HG03342 (cell line): Measurements from ENCODE around the gene HIP1R.
A peak's percentile ranks its signal among the peaks of the same experiment; 100 is the strongest.
"Not testable (repeated sequence)": the region's sequence is repeated elsewhere in the genome, so short reads cannot be mapped to it uniquely, and the experiment has no call there.

Experiments used
- ATAC-seq: cut with Tn5 transposase; IDR thresholded peaks from one replicate; pipeline ENCODE4 v1.9.1; 2021; ENCODE audit warnings: mild to moderate bottlenecking, moderate library complexity; ENCODE audit not compliant: unreplicated experiment

Gene HIP1R

DNA sequence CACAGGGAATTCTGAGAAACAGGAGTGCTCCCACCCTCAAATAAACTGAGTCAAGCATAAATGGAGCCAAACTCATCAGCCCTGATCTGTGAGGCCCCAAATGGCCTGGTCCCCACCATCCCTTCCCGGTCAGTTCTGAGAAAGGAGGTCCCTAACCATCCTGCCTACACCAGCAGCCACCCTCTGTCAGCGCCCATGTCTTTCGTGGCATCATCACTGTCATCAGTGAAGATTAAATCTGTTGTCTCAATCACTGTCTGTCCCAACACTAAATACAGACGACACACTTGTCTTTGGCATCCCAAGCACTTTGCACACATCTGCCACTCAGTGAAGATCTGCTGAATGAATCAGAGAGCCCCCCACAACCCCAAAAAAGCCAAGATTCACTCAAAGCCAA is 38.3 kb downstream of the HIP1R start:
- ATAC-seq, result no peak

- ATAC-seq, result no peak
Measured at GRCh38 chr12:122874081-122874480, 38.8 kb downstream of the HIP1R start.

DNA sequence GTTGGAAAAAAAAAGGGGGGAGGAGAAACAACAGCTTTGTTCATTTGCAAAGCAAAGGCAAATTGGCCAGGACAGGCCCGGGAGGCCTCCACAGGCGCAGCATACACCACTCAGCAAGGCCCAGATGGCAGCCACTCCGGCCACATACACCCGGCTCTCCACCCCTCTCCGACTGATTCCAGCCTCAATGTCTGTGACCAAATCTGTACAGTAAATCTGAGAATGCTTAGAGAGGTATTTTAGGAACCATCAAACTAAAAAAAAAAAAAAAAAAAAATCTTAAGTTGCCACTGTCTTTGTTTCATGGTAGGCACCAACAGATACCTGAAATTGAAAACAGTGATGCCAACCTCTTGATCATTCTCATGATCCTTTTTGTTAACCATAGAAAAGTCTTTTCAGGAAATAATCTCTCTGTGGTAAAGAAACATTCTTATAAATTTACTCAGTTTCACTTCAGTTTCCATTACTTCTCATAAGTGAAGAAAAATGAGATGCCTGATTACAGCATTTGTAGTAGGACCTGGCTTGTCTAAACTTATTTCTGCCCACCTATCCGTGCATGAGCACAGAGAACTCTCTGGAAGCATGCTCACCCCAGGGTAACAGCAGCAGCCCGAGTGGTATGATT is 40.4 kb downstream of the HIP1R start:
- ATAC-seq, result peak; percentile 61

GRCh38 chr12:122876281-122876680 is 41.0 kb downstream of the HIP1R start:
- ATAC-seq, result not testable (repeated sequence)

DNA sequence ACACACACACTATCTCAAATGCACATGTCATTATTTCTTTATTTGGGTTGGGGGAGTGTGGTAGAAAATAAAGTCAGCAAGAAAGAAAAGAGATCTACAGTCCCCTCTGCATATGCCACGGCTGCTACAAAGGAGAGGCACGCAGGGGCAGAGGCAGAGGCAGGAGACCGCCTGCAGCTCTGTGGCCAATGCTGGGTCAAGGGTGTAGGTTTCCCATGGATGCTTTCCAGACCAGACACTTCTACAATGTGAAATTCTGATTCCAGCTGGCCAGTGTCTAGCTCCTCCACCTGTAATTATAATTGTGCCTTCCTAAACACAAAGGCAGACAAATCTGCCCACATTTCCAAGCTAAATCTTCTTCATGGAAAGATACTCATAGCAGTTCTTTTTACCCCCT is 41.5 kb downstream of the HIP1R start:
- no peak for ATAC-seq

DNA sequence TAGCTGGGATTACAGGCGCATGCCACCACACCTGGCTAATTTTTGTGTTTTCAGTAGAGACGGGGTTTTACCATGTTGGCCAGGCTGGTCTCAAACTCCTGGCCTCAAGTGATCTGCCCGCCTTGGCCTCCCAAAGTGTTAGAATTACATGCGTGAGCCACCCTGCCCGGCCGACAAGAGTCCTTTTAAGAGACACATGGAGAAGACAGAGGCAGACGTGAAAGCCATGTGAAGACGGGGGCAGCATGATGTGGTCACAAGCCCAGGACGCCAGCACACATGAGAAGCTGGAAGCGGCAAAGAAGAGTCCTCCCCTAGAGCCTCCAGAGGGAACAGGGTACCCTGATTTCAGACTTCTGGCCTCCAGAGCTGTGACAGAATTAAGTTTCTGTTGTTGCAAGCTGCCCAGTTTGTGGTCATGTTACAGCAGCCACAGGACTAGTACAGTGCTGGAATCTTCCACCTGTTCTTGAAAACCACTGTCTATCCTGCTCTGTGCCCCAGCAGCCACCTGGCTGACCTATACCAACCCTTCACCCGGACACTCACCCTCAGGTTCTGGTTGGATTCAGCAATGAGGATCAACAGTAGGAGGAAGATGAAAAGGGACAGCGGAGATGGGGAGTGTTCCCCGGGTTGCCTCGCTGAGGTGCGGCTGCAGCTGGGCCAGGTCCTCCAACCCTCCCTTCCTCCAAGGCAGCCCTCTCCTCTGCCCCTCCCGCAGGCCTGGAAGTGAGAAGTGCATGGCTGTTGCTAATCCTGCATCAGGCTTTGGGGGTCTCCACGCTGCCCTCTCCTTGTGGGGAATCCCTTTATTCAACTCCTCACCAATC is 43.7 kb downstream of the HIP1R start:
- ATAC-seq, result no peak

- no peak for ATAC-seq
Measured at GRCh38 chr12:122880155-122880667, 45.0 kb downstream of the HIP1R start.

- ATAC-seq, result no peak
Measured at GRCh38 chr12:122880668-122881067, 45.4 kb downstream of the HIP1R start.

DNA sequence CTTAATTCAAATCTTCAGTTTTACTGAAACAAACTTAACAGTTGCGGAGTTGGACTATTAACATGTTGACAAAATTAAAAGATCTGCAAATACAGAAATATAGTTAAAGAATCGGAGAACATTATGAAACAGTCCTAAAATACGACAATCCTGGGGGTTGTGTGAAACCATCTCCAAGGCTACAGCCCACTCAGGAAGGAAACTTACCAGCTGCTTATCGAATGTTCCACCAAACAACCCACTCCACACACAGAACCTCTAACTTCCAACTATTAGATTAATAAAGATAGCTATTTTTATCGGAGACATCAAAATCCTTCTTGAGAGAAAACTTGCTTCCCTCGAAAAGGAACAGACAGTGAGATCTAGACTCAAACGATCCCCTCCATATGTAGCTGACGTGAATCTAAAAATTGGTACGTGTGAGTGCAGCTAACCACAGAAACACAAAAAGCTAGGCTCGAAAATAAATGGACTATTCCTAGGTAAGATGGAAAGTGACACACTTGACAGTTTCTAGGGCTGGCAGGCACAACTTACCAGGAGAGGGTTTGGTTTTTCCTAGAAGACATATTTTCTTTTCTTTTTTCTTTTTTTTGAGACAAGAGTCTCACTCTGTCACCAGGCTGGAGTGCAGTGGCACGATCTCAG is 47.8 kb downstream of the HIP1R start:
- no peak for ATAC-seq

DNA sequence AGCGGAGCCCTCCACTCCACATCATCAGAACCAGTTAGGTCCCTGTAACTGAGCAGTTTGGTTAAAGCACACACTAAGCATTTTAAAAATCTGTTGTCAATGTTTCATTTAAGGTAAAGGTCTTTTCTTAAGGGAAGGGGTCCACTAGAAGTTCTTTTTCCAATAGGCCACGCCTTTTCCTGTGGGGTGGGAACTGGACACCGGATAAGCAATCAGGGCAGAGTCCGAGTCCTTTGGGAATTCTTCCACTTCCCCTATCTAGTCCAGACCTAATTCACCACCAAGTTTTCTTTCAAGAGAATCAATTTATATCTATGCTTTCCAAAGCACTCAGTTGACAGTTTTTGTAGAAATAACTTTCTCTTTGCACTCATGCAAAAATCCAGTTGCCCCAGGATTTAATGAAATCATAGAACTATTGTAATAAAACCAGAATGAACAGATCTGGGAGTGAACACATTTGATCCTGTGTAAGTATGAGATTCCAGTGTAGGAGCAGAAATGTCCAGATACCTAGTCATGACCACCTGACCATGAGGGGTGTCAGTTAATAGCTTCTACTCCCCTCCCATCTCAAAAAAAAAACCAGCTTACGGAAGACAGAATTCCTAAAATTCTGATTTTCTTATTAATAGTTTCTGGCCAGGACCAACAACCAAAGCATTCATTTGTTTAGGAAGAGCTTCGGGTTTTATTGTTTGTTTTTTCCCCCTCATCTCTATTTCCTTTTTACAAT is 49.0 kb downstream of the HIP1R start:
- ATAC-seq, result no peak

- ATAC-seq, result no peak
Measured at GRCh38 chr12:122884860-122885259, 49.6 kb downstream of the HIP1R start.

- no peak for ATAC-seq
Measured at GRCh38 chr12:122886161-122886560, 50.9 kb downstream of the HIP1R start.

DNA sequence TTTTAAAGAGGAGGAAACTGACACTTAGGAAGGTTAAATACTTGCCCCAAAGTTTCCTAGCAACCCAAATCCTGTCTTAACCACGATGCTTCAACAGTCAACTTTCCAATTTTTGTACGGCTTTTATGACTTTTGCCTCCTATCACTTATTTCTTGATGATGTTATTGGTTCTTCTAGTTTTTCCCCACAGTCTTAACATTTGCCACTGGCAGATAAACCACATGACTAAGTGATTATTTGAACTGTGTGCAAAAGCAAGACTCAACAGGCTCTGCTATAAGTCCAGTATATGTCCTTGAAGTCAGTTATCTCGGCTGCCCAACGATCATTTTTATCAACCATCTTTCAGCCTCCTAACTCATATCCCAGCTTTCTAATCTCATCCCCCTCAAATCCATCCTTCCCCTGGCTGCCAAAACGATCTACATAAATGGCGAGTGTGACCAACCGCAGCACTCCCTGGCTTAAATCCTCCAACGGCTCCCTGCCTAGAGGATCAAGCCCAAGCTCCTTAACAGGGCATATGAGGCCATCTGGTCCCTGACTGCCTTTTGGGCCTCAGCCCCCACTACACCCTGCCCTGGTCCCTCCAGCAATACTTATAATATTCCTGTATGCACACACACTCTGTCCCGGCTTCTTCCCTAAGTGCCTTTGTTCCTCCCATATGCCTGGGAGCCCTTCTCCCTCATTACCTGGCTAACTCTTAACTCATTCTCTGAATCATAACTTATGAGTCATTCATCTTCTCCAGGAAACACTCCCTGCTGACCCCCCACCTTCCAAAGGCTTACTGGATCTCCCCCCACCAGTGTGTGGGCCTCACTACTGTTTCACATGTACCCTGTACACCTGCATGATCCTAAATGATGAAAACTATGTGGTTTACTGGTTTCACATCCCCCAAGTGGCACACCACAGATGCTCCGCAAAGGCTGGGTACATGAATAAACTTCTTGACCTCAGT is 51.9 kb downstream of the HIP1R start:
- ATAC-seq, result peak; percentile 63

- ATAC-seq, result peak; percentile 25
Measured at GRCh38 chr12:122887819-122888212, 52.6 kb downstream of the HIP1R start.

DNA sequence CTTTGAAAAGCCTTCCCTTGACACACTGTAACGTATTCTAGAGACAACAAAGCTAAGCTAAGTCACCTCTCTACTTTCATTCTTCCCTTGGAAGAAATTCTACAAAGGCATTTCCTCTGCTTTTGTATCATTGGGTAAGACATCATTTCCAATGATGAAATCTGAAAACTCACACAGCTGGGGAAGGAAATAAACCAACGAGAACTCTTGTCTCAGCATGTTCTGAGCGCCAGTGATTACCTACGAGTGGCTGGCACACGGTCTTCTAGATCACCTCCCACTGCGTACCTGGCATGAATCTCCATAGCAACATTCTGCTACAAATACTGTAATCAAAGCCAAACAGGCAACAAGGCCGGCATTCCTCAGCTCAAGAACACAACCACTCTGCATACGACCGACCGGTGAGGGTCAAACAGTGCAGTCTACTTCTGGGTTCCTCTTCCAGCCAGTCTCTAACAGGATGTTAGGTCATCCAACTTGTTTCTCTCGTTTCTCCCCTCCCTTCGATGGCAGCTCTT is 53.0 kb downstream of the HIP1R start:
- ATAC-seq, result peak; percentile 42

DNA sequence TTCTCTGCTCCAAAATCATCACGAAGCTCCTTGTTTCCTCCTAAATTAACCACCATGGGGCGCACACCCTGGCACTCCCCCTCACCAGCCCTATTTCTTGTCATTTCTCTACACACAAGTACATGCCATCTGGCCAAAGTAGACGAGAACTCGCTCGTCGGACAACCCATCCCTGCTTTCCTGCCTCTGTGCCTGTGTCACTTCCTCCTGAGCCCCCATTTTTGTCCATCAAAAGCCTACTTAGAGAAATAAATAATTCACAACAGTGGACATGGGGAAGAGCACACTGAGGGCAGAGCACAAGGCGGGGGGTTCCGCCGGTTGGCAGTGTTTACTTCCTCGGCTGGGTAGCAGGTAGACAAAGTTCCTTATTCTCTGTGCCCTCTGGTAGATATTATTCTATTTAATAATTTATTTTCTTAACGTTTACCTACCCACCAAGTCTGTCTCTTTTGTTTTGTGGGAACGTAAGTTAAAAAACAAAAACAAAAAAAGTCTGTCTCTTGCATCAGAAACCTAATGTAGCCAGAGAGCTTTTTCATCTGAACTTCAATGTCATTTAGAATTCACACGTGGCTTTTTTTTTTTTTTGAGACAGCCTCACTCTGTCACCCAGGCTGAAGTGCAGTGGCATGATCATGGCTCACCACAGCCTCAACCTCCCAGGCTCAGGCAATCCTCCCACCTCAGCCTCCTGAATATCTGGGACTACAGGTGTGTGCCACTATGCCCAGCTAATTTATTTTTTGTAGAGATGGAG is 54.7 kb downstream of the HIP1R start:
- no peak for ATAC-seq

GRCh38 chr12:122891661-122892525 is 56.6 kb downstream of the HIP1R start:
- no peak for ATAC-seq

- ATAC-seq, result not testable (repeated sequence)
Measured at GRCh38 chr12:122892724-122893123, 57.5 kb downstream of the HIP1R start.
